ENCODE data around the gene CD68. TPM values are rescaled to one million over a fixed set of nuclear protein-coding genes. Genes with fewer than 3 reads are reported as not detected.

CD68 gene
- total and polyA plus RNA-seq, 2 experiments from 2014 or later = 64.0 to 80.4 TPM

DNA sequence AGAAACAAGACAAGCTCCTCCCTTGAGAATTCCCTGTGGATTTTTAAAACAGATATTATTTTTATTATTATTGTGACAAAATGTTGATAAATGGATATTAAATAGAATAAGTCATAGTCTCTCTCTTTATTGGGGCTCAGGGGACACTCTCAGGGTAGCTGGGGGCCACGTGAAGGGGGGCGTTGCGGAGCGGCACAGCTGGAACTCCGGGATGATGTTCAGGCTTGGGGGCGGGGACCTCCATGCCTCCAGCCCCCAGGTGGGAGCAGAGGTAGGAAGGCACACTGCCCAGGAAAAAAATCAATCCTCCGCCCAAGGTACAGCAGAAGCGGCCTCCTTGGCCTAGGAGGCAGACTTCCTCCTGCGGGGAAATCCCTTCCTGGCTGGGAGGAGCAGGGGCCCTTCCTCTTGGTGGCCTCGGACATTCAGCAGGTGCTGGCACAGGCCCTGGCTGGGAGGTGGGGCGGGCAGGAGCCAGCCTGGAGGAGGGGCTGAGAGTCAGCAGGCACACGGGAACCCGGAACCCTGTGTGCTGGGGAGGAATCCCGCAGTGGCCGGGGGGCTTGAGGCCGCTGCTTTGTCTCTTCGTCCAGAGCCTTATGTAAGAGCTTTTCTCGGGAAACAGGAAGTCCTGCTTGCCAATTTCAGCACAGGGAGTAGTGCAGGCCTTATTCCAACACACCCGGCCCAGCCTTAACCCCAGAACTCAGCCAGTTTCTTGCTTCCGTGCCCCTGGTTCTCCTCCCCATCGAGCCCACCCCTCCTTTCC is 21.5 kb upstream of the CD68 start:
- Histone ChIP-seq H2AFZ (peak overlapping the region; percentile 76), H3K27ac (peak overlapping the region; percentile 92), H4K20me1 (ENCODE audit: insufficient read depth, poor library complexity, severe bottlenecking) (no peaks in the 10 kb centered on the region), H3K79me2 (peaks cover 10% of the 10 kb centered on the region), H3K4me2 (peak overlapping the region; percentile 73), H3K4me3 (no peak overlapping the region), H3K9me3 (ENCODE audit: low read depth) (no peaks in the 10 kb centered on the region), H3K9me2 (replicated peaks; ENCODE audit: insufficient read depth) (no peaks in the 10 kb centered on the region), H3K4me1 (ENCODE audit: insufficient read depth) (peaks cover 36% of the 10 kb centered on the region), H3K36me3 (replicated peaks; ENCODE audit: insufficient read depth, low read depth) (no peaks in the 10 kb centered on the region), H3K27me3 (no peaks in the 10 kb centered on the region)
- peak; percentile 81 for DNase-seq (ENCODE audit: low spot score)
- TF ChIP-seq, protein P1, sequence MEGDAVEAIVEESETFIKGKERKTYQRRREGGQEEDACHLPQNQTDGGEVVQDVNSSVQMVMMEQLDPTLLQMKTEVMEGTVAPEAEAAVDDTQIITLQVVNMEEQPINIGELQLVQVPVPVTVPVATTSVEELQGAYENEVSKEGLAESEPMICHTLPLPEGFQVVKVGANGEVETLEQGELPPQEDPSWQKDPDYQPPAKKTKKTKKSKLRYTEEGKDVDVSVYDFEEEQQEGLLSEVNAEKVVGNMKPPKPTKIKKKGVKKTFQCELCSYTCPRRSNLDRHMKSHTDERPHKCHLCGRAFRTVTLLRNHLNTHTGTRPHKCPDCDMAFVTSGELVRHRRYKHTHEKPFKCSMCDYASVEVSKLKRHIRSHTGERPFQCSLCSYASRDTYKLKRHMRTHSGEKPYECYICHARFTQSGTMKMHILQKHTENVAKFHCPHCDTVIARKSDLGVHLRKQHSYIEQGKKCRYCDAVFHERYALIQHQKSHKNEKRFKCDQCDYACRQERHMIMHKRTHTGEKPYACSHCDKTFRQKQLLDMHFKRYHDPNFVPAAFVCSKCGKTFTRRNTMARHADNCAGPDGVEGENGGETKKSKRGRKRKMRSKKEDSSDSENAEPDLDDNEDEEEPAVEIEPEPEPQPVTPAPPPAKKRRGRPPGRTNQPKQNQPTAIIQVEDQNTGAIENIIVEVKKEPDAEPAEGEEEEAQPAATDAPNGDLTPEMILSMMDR (IDR thresholded peaks at IDR 0.05; ENCODE audit: poor library complexity) = no peak
- no peak for TF ChIP-seq EZH2phosphoT487 (IDR thresholded peaks at IDR 0.05; ENCODE audit: low read depth, severe bottlenecking, unreplicated experiment)
- TF ChIP-seq EZH2 (IDR thresholded peaks at IDR 0.05; ENCODE audit: borderline replicate concordance) = no peak
- 43% methylated on average over 20 of the region's 21 CpGs for WGBS (ENCODE audit: low lambda C conversion rate, missing lambda C conversion rate)

DNA sequence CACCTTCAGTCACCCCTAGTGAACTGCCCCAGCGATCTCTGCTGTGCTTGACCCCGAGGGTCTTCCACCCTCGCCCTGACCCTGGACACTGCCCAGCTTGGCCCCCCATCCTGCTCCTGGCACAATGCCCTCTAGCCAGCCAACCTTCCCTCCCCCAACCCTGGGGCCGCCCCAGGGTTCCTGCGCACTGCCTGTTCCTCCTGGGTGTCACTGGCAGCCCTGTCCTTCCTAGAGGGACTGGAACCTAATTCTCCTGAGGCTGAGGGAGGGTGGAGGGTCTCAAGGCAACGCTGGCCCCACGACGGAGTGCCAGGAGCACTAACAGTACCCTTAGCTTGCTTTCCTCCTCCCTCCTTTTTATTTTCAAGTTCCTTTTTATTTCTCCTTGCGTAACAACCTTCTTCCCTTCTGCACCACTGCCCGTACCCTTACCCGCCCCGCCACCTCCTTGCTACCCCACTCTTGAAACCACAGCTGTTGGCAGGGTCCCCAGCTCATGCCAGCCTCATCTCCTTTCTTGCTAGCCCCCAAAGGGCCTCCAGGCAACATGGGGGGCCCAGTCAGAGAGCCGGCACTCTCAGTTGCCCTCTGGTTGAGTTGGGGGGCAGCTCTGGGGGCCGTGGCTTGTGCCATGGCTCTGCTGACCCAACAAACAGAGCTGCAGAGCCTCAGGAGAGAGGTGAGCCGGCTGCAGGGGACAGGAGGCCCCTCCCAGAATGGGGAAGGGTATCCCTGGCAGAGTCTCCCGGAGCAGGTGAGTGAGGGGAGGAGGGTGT is 20.7 kb upstream of the CD68 start, which contains the start of gene TNFSF13:
Gene TNFSF13, plus strand, starts transcription at position 207 of the 776 bp plus-strand sequence. Its CDS starts 290 bp downstream, at position 497.
- H3K4me3 ChIP-seq = no peak within 1 kb of the TSS
- 89% methylated on average over 16 of the region's 16 CpGs for WGBS (ENCODE audit: low lambda C conversion rate, missing lambda C conversion rate)
- DNase-seq (ENCODE audit: low spot score) = no peak
- peak within 1 kb of the TSS; percentile 73 for H3K4me2 ChIP-seq
- H3K27me3 ChIP-seq = no peaks in the 10 kb centered on the region
- H3K36me3 ChIP-seq (replicated peaks; ENCODE audit: insufficient read depth, low read depth) = no peaks in the 10 kb centered on the region
- TF ChIP-seq, protein P1 (IDR thresholded peaks at IDR 0.05; ENCODE audit: poor library complexity) = no peak
- no peak for TF ChIP-seq EZH2phosphoT487 (IDR thresholded peaks at IDR 0.05; ENCODE audit: low read depth, severe bottlenecking, unreplicated experiment)
- no peak for TF ChIP-seq EZH2 (IDR thresholded peaks at IDR 0.05; ENCODE audit: borderline replicate concordance)
- peaks cover 39% of the 10 kb centered on the region for H3K4me1 ChIP-seq (ENCODE audit: insufficient read depth)
- H2AFZ ChIP-seq = peak within 1 kb of the TSS; percentile 76
- no peaks in the 10 kb centered on the region for H4K20me1 ChIP-seq (ENCODE audit: insufficient read depth, poor library complexity, severe bottlenecking)
- H3K79me2 ChIP-seq = peaks cover 17% of the 10 kb centered on the region
- H3K9me2 ChIP-seq (replicated peaks; ENCODE audit: insufficient read depth) = no peaks in the 10 kb centered on the region
- no peaks in the 10 kb centered on the region for H3K9me3 ChIP-seq (ENCODE audit: low read depth)
- H3K27ac ChIP-seq = peak within 1 kb of the TSS; percentile 92

DNA sequence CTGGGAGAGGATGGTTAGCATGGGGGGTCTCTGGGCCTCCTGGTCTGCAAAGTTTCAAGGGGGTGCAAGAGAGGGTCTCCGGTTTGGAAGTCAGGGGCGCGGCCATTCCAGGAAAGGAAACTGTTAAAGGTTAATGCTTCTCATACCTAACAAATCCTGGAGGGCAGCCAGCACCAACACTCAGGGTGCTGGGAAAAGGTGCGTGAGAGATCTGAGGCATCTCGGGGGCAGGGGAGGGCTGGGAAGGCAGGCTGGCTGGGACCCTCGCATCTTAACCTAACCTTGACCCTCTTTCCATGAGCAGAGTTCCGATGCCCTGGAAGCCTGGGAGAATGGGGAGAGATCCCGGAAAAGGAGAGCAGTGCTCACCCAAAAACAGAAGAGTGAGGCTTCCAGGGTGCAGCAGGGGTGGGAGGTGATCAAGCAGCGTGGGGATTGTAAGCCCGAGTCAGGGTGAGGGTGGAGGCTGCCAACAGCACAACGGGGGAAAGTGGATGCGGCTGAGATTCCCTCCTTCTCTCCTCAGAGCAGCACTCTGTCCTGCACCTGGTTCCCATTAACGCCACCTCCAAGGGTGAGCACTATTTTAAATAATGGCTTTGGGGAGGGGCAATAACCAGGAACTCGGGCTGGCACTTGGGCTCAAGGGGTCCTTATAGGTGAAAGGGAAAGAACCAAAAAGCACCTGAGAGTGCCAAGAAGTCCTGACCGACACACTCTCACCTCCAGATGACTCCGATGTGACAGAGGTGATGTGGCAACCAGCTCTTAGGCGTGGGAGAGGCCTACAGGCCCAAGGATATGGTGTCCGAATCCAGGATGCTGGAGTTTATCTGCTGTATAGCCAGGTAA is 19.9 kb upstream of the CD68 start:
- Histone ChIP-seq H2AFZ (no peak overlapping the region), H3K36me3 (replicated peaks; ENCODE audit: insufficient read depth, low read depth) (no peaks in the 10 kb centered on the region), H4K20me1 (ENCODE audit: insufficient read depth, poor library complexity, severe bottlenecking) (no peaks in the 10 kb centered on the region), H3K4me2 (peak overlapping the region; percentile 96), H3K4me1 (ENCODE audit: insufficient read depth) (peaks cover 39% of the 10 kb centered on the region), H3K27me3 (no peaks in the 10 kb centered on the region), H3K9me2 (replicated peaks; ENCODE audit: insufficient read depth) (no peaks in the 10 kb centered on the region), H3K27ac (peak overlapping the region; percentile 91), H3K4me3 (no peak overlapping the region), H3K9me3 (ENCODE audit: low read depth) (no peaks in the 10 kb centered on the region), H3K79me2 (peaks cover 26% of the 10 kb centered on the region)
- no peak for TF ChIP-seq EZH2 (IDR thresholded peaks at IDR 0.05; ENCODE audit: borderline replicate concordance)
- TF ChIP-seq, protein P1 (IDR thresholded peaks at IDR 0.05; ENCODE audit: poor library complexity) = no peak
- TF ChIP-seq EZH2phosphoT487 (IDR thresholded peaks at IDR 0.05; ENCODE audit: low read depth, severe bottlenecking, unreplicated experiment) = no peak
- WGBS (ENCODE audit: low lambda C conversion rate, missing lambda C conversion rate) = 82% methylated on average over 15 of the region's 18 CpGs
- no peak for DNase-seq (ENCODE audit: low spot score)
